ENCODE results near the gene CAD. TPM values are rescaled to one million over a fixed set of nuclear protein-coding genes. Genes with fewer than 3 reads are reported as not detected.

CAD gene
- total RNA-seq, 1 experiment from 2014 or later, result 66.5 TPM

DNA sequence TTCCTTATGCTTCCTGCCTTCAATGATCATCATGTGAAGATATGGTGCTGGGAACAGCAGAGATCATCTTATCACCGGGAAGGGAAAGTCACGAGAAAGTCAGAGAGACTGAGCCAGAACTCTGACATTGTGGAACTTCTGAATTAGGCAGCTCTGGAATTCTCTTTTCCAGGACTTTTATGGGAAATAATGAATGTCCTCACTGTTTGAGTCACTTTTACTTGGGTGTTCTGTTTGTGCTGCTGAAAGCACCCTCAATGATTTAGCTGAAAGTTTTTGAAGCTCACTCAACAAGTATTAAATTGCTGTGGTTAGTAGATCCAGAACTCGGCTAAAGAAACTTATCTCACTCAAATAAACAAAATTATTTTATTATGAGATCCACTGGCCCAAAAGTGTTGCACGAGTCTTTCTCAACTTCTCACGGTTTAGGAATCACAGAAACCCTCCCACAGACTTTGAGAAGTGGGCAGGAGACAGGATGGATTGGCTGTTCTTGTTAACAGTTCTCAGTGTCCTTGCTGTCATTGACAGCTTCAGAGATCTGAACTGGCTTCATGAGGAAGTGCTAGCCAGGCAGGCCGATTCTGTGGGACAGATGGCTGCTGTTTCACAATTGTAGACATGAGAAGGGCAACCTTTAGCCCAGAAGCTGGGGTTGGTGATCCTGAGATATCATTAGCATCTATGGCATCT lies 31.7 kb upstream of the CAD start:
- H3K27ac Mint-ChIP-seq (ENCODE audit: low read depth, unreplicated experiment), result no peak overlapping the region
- intact Hi-C loops (cut with micrococcal nuclease), result no loop called here
- no peaks in the 10 kb centered on the region for H3K9me3 Mint-ChIP-seq (ENCODE audit: unreplicated experiment)
- DNase-seq (ENCODE audit: unreplicated experiment), result no peak
- TF ChIP-seq, protein P1, sequence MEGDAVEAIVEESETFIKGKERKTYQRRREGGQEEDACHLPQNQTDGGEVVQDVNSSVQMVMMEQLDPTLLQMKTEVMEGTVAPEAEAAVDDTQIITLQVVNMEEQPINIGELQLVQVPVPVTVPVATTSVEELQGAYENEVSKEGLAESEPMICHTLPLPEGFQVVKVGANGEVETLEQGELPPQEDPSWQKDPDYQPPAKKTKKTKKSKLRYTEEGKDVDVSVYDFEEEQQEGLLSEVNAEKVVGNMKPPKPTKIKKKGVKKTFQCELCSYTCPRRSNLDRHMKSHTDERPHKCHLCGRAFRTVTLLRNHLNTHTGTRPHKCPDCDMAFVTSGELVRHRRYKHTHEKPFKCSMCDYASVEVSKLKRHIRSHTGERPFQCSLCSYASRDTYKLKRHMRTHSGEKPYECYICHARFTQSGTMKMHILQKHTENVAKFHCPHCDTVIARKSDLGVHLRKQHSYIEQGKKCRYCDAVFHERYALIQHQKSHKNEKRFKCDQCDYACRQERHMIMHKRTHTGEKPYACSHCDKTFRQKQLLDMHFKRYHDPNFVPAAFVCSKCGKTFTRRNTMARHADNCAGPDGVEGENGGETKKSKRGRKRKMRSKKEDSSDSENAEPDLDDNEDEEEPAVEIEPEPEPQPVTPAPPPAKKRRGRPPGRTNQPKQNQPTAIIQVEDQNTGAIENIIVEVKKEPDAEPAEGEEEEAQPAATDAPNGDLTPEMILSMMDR (IDR thresholded peaks at IDR 0.05; ENCODE audit: unreplicated experiment), result no peak
- no peaks in the 10 kb centered on the region for H3K27me3 Mint-ChIP-seq (ENCODE audit: insufficient read depth, unreplicated experiment)
- ChIA-PET POLR2A (no interaction called here), CTCF (interaction anchor here (0.5 to 5.3 kb wide), 3 partner anchors 15 to 23 kb away, joined by 3 to 27 read pairs (median 4); no protein-coding TSS in a partner anchor)
- H3K36me3 Mint-ChIP-seq (ENCODE audit: insufficient read depth, unreplicated experiment), result no peaks in the 10 kb centered on the region
- no peak overlapping the region for H3K4me3 Mint-ChIP-seq (ENCODE audit: unreplicated experiment)
- peaks cover 11% of the 10 kb centered on the region for H3K4me1 Mint-ChIP-seq (ENCODE audit: insufficient read depth, unreplicated experiment)
- BruUV-seq (replicated peaks), result no TSS peak

DNA sequence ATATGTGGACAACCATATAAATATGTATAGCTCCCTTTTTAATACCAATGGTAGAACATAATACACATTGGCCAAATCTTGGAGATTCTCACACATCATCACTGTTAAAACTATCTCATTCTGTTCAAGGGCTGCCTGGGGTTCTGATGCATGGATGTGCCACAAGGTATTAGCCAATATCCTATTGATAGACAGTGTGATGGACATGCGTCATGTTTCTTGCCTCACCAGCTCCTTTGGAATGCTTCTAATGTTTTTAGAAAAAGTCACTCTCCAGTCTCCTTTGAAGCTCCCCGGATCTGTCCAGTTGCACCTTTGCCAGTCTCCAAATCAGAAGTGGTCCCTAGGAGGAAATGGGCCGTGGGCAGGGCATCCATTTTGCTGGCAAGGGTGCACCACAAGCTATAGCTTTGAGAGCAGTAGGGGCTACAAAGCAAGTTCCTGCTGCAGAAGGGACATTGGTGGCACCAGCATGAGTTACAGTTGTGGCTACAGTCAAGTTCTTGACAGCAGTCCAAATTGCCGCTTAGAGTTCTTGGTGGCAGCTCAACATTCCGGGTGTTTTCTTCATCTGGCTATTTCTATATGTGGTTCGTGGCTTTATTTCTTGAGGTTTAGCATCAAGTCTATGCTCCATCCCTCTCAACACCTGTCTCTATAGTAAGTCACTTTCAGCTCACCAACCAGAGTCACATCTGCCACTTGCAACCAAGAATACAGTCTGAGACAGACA lies 30.4 kb upstream of the CAD start:
- BruUV-seq (replicated peaks), result no TSS peak
- H3K27me3 Mint-ChIP-seq (ENCODE audit: insufficient read depth, unreplicated experiment), result no peaks in the 10 kb centered on the region
- TF ChIP-seq, protein P1 (IDR thresholded peaks at IDR 0.05; ENCODE audit: unreplicated experiment), result no peak
- ChIA-PET CTCF (interaction anchor here (0.6 kb wide), 1 partner anchor 93 kb away, joined by 4 read pairs; no protein-coding TSS in a partner anchor), POLR2A (interaction anchor here (0.6 to 0.8 kb wide), 2 partner anchors 115 to 363 kb away, joined by 3 read pairs; partner anchors contain the start of gene OST4)
- H3K9me3 Mint-ChIP-seq (ENCODE audit: unreplicated experiment), result no peaks in the 10 kb centered on the region
- no peak overlapping the region for H3K4me3 Mint-ChIP-seq (ENCODE audit: unreplicated experiment)
- H3K27ac Mint-ChIP-seq (ENCODE audit: low read depth, unreplicated experiment), result no peak overlapping the region
- H3K4me1 Mint-ChIP-seq (ENCODE audit: insufficient read depth, unreplicated experiment), result peaks cover 5% of the 10 kb centered on the region
- DNase-seq (ENCODE audit: unreplicated experiment), result no peak
- intact Hi-C loops (cut with micrococcal nuclease), result no loop called here
- H3K36me3 Mint-ChIP-seq (ENCODE audit: insufficient read depth, unreplicated experiment), result no peaks in the 10 kb centered on the region

DNA sequence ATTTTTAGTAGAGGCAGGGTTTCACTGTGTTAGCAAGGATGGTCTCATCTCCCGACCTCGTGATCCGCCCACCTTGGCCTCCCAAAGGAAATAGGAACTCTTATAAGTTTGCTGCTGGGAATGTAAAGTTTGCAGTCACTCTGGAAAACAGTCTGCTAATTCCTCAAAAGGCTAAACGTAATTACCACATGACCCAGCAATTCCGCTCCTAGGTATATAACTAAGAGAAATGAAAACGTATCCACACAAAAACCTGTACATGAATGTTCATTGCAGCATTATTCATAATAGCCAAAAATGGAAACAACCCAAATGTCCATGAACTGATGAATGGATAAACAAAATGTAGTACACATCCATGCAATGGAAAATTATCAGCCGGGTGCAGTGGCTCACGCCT lies 27.2 kb upstream of the CAD start:
- H3K4me3 Mint-ChIP-seq (ENCODE audit: unreplicated experiment), result no peak overlapping the region
- no peaks in the 10 kb centered on the region for H3K4me1 Mint-ChIP-seq (ENCODE audit: insufficient read depth, unreplicated experiment)
- H3K9me3 Mint-ChIP-seq (ENCODE audit: unreplicated experiment), result no peaks in the 10 kb centered on the region
- H3K36me3 Mint-ChIP-seq (ENCODE audit: insufficient read depth, unreplicated experiment), result peaks cover 5% of the 10 kb centered on the region
- H3K27ac Mint-ChIP-seq (ENCODE audit: low read depth, unreplicated experiment), result no peak overlapping the region
- intact Hi-C loops (cut with micrococcal nuclease), result loop anchor here (2.0 to 5.0 kb wide), 2 partner anchors 19 to 58 kb away; partner anchors contain the start of gene PREB
- ChIA-PET POLR2A (interaction anchor here (0.7 kb wide), 2 partner anchors 11 to 25 kb away, joined by 3 to 4 read pairs; no protein-coding TSS in a partner anchor), CTCF (interaction anchor here (0.7 kb wide), 1 partner anchor 57 kb away, joined by 3 read pairs; no protein-coding TSS in a partner anchor)
- peaks cover 11% of the 10 kb centered on the region for H3K27me3 Mint-ChIP-seq (ENCODE audit: insufficient read depth, unreplicated experiment)
- TF ChIP-seq, protein P1 (IDR thresholded peaks at IDR 0.05; ENCODE audit: unreplicated experiment), result no peak
- no TSS peak for BruUV-seq (replicated peaks)
- DNase-seq (ENCODE audit: unreplicated experiment), result no peak

All from MCF 10A (cell line).